K562 (cell line): ENCODE measurements around the gene CATSPER1. TPM values are rescaled to one million over a fixed set of nuclear protein-coding genes. Genes with fewer than 3 reads are reported as not detected.

Source experiments
- CBX8 ChIP-seq: fragments of 200-600 bp; sonication (generic); IDR thresholded peaks from 2 replicates; pipeline ENCODE4 v1.6.1; 2012; ENCODE audit warnings: borderline replicate concordance, mixed run types, low read depth, mild to moderate bottlenecking, moderate library complexity, mixed read lengths, low read length, control low read depth, inconsistent platforms; ENCODE audit not compliant: poor library complexity, severe bottlenecking; ENCODE audit errors: extremely low read depth
- CREBBP ChIP-seq: IDR thresholded peaks from one replicate; pipeline ENCODE4 v1.6.1; 2012; ENCODE audit warnings: low read depth, mild to moderate bottlenecking, control low read depth, inconsistent platforms, low read length
- ELF1 ChIP-seq: fragments of 200-800 bp; sonication (Bioruptor generic); IDR thresholded peaks from 2 replicates; pipeline ENCODE4 v1.6.1; 2016; ENCODE audit warnings: missing genetic modification characterization, missing compliant biosample characterization
- JUND ChIP-seq, 2 experiments: IDR thresholded peaks; 2 replicates in 1 of 2; 3 replicates in 1 of 2; pipeline ENCODE4 v1.6.1; 2011; ENCODE audit warnings: borderline replicate concordance in 2 of 2, low read depth in 2 of 2, low read length in 2 of 2, improper control_type of control experiment in 1 of 2, missing biosample characterization in 1 of 2, missing genetic modification characterization in 1 of 2, missing genetic modification reagents in 1 of 2
- L3MBTL2 ChIP-seq: fragments of 450-650 bp; IDR thresholded peaks from 2 replicates; pipeline ENCODE4 v1.6.1; 2016; ENCODE audit warnings: mild to moderate bottlenecking, moderate library complexity
- MTA1 ChIP-seq: fragments of 450-650 bp; IDR thresholded peaks from 2 replicates; pipeline ENCODE4 v1.6.1; 2017; ENCODE audit warnings: borderline replicate concordance
- NFRKB ChIP-seq: fragments of 450-650 bp; IDR thresholded peaks from 2 replicates; pipeline ENCODE4 v1.6.1; 2016; ENCODE audit warnings: low read depth
- NUFIP1 ChIP-seq: fragments of 450-650 bp; IDR thresholded peaks from 2 replicates; pipeline ENCODE4 v1.6.1; 2018; ENCODE audit not compliant: partially characterized antibody
- PCBP1 ChIP-seq: fragments of 200-400 bp; formaldehyde crosslinking; IDR thresholded peaks from 2 replicates; pipeline ENCODE4 v1.6.1; 2018; ENCODE audit warnings: mild to moderate bottlenecking, low read depth, low read length; ENCODE audit not compliant: poor library complexity, severe bottlenecking
- SMARCB1 ChIP-seq: IDR thresholded peaks from 2 replicates; pipeline ENCODE4 v1.6.1; 2011; ENCODE audit warnings: improper control_type of control experiment, low read depth; ENCODE audit not compliant: insufficient read length
- SNIP1 ChIP-seq: fragments of 450-650 bp; IDR thresholded peaks from 2 replicates; pipeline ENCODE4 v1.7.1; 2017; ENCODE audit warnings: low read depth, mild to moderate bottlenecking
- ZBTB1 ChIP-seq: sonication (generic); formaldehyde crosslinking; IDR thresholded peaks from 2 replicates; pipeline ENCODE4 v1.8.1; 2023; ENCODE audit warnings: missing genetic modification reagents, low read depth, mild to moderate bottlenecking, borderline replicate concordance
- ZBTB43 ChIP-seq: sonication (generic); formaldehyde crosslinking; IDR thresholded peaks from 2 replicates; pipeline ENCODE4 v1.8.0; 2023; ENCODE audit warnings: mild to moderate bottlenecking, missing genetic modification reagents
- ZNF274 ChIP-seq: IDR thresholded peaks from 2 replicates; pipeline ENCODE4 v1.6.1; 2011; ENCODE audit warnings: low read depth, mild to moderate bottlenecking, low read length, moderate library complexity, borderline replicate concordance
- ZNF318 ChIP-seq, 2 experiments: fragments of 450-650 bp; IDR thresholded peaks; 2 replicates each; pipeline ENCODE4 v1.6.1; 2016; ENCODE audit warnings: mild to moderate bottlenecking in 2 of 2, borderline replicate concordance in 1 of 2, low read depth in 1 of 2, moderate library complexity in 1 of 2
- ZNF586 ChIP-seq: fragments of 450-650 bp; formaldehyde crosslinking; conservative IDR thresholded peaks from 2 replicates; pipeline ENCODE4 v1.4.0; 2020; ENCODE audit warnings: mild to moderate bottlenecking, moderate library complexity
- polyA plus RNA-seq, 8 experiments: library from polyadenylated mRNA; depleted of rRNA in 4 of 8; stranded (reverse) in 5 of 8; unstranded in 3 of 8; fragments of >200 nt; fragmentation: Nextera tagmentation in 2 of 8; fragmentation: Illumina TruSeq in 1 of 8; extraction: Ambion mirVana in 2 of 8; extraction: Trizol in 1 of 8; gene quantifications; 2 replicates each; pipeline versions ENCODE4 v1.2.1 to v1.2.3, GENCODE V29; 2011 to 2014; ENCODE audit warnings: inconsistent platforms in 1 of 8, missing spikeins in 1 of 8
- total RNA-seq, 7 experiments: library from RNA; depleted of rRNA in 6 of 7; stranded (reverse); fragments of >200 nt in 6 of 7; fragmentation: Illumina TruSeq in 2 of 7; extraction: Trizol in 2 of 7; gene quantifications; 2 replicates each; pipeline versions ENCODE4 v1.2.1 to v1.2.3, GENCODE V29; 2011 to 2021; ENCODE audit warnings: low replicate concordance in 1 of 7

CATSPER1 gene
- total and polyA plus RNA-seq, 9 of the 15 experiments (the other 6 are each of a cell fraction or from before 2014, with no cell fraction given) = 0.21 to 3.3 (median 0.76) TPM

- TF ChIP-seq ZNF318 (IDR thresholded peaks at IDR 0.05; ENCODE audit: borderline replicate concordance in 1 of 2, low read depth in 1 of 2) (no peak), NFRKB (no peak), CBX8 (no peak), ZNF586 (CRISPR knock-in tag) (no peak), SNIP1 (no peak), MTA1 (no peak), SMARCB1 (no peak), L3MBTL2 (peak; percentile 56; the same call in 1 of the 2 replicates), ZNF274 (no peak), NUFIP1 (no peak), JUND (IDR thresholded peaks at IDR 0.05; ENCODE audit: borderline replicate concordance, low read depth, low read length) (peak; percentile 69; the same call in 1 of the 2 replicates), JUND (tag; IDR thresholded peaks at IDR 0.05; ENCODE audit: borderline replicate concordance, low read depth, low read length) (peak; percentile 10; the same call in 1 of the 3 replicates), CREBBP (no peak), ZBTB1 (CRISPR knock-in tag) (no peak), PCBP1 (no peak), ZBTB43 (CRISPR knock-in tag) (peak; percentile 7; the same call in 1 of the 2 replicates), ELF1 (tag) (0 out of 2 replicates have a peak, but pooled peaks have one; percentile 38)
These were observed 37.3 kb downstream of the CATSPER1 start (continued) for GRCh38 chr11:65988791-65989592.
